Measurements from ENCODE around the gene NOS1AP.

DNA sequence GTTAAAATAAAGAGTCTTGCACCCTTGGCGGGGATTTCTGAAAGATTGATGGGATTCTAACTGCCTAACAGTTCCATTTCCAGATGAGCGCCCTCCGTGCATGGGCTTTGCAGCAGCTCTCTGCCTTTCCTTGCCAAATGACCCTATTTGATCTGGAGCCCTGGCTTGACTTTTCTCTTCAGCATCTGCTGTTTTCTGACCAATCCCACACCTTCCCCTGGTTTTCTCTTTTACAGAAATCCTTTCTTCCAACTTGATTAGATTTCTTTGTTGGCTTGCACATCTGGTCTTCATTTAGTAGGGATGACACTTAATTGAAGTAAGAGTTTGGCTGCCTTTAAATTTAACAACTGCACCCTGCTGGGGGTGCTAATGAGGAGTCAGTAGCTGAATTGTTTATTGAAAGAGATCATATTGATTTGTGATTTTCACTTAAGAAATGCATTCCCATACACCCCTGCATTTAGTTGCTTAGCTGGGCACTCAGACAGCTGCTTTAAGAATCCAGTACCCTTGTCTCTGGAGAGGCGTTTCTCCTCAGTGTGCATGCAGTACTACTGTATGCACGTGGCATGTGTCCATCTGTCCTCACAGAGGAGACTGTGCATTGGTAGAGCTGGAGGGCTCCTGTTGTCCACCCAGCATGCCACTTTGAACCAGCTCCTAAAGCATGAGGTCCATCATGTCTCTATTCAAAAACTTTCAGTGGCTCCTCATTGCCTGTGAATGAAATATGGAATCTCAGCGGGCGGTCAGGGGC lies 99.7 kb downstream of the NOS1AP start:
- no peak for TF ChIP-seq EZH2 (optimal IDR thresholded peaks at IDR 0.05; ENCODE audit: low read depth, low read length)
- TF ChIP-seq, protein P1, sequence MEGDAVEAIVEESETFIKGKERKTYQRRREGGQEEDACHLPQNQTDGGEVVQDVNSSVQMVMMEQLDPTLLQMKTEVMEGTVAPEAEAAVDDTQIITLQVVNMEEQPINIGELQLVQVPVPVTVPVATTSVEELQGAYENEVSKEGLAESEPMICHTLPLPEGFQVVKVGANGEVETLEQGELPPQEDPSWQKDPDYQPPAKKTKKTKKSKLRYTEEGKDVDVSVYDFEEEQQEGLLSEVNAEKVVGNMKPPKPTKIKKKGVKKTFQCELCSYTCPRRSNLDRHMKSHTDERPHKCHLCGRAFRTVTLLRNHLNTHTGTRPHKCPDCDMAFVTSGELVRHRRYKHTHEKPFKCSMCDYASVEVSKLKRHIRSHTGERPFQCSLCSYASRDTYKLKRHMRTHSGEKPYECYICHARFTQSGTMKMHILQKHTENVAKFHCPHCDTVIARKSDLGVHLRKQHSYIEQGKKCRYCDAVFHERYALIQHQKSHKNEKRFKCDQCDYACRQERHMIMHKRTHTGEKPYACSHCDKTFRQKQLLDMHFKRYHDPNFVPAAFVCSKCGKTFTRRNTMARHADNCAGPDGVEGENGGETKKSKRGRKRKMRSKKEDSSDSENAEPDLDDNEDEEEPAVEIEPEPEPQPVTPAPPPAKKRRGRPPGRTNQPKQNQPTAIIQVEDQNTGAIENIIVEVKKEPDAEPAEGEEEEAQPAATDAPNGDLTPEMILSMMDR (IDR thresholded peaks at IDR 0.05; ENCODE audit: low read length) = no peak
